ENCODE measurements around the gene PRKACA. TPM values are rescaled to one million over a fixed set of nuclear protein-coding genes. Genes with fewer than 3 reads are reported as not detected.
"Not testable (repeated sequence)": the region's sequence is repeated elsewhere in the genome, so short reads cannot be mapped to it uniquely, and the experiment has no call there.

Gene PRKACA
- total RNA-seq, 1 experiment from 2014 or later: 48.1 TPM

DNA sequence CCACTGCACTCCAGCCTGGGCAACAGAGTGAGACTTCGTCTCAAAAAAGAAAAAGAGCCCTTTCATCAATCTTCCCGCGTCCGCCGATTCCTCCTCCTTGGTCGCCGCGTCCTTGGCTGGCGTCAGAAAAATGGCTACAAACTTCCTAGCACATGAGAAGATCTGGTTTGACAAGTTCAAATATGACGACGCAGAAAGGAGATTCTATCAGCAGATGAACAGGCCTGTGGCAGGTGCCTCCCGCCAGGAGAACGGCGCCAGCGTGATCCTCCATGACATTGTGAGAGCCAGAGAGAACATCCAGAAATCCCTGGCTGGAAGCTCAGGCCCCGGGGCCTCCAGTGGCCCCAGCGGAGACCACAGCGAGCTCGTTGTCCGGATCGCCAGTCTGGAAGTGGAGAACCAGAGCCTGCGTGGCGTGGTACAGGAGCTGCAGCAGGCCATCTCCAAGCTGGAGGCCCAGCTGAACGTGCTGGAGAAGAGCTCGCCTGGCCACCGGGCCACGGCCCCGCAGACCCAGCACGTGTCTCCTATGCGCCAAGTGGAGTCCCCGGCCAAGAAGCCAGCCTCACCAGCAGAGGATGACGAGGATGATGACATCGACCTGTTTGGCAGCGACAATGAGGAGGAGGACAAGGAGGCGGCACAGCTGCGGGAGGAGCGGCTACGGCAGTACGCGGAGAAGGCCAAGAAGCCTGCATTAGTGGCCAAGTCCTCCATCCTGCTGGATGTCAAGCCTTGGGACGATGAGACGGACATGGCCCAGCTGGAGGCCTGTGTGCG lies 47.1 kb downstream of the PRKACA start:
- no peak for DNase-seq (ENCODE audit: low spot score)

DNA sequence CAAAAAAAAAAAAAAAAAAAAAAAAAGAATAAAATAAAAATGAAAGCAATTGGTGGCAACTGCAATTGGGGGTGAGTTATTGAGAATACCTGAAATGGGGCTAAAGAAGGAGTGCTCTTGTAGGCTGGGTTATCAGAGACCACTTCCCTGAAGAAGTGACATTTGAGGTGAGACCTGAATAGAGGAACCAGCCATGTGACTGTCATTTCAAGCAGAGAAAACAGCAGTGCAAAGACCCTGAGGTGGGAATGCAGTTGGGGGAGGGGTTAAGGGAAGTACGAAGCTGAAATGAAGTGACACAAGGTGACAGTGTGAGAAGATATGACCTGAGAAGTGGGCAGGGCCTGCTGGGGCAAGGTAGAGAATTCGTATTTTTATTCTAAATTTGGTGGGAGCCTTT lies 51.4 kb downstream of the PRKACA start:
- no peak for DNase-seq (ENCODE audit: low spot score)

DNA sequence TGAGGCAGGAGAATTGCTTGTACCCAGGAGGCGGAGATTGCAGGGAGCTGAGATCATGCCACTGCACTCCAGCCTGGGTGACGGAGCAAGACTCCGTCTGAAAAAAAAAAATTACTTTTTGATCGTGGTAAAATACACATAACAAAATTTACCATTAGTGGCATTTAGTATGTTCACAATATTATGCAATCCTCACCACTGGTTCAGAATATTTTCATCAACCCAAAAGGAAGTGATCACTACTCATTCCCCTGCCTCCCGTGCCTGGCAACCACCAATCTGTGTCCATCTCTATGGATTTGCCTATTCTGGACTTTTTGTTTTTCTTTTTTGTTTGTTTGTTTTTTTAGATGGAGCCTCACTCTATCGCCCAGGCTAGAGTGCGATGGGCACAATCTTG lies 54.5 kb downstream of the PRKACA start:
- no peak for DNase-seq (ENCODE audit: low spot score)

DNA sequence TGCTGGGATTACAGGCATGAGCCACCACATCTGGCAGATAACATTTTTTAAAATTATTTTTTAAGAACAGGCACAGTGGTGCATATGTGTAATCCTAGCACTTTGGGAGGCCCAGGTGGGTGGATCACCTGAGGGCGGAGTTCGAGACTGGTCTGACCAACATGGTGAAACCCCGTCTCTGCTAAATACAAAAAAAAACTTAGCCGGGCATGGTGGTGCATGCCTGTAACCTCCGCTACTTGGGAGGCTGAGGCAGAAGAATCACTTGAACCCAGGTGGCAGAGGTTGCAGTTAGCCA lies 55.1 kb downstream of the PRKACA start:
- no peak for DNase-seq (ENCODE audit: low spot score)

DNA sequence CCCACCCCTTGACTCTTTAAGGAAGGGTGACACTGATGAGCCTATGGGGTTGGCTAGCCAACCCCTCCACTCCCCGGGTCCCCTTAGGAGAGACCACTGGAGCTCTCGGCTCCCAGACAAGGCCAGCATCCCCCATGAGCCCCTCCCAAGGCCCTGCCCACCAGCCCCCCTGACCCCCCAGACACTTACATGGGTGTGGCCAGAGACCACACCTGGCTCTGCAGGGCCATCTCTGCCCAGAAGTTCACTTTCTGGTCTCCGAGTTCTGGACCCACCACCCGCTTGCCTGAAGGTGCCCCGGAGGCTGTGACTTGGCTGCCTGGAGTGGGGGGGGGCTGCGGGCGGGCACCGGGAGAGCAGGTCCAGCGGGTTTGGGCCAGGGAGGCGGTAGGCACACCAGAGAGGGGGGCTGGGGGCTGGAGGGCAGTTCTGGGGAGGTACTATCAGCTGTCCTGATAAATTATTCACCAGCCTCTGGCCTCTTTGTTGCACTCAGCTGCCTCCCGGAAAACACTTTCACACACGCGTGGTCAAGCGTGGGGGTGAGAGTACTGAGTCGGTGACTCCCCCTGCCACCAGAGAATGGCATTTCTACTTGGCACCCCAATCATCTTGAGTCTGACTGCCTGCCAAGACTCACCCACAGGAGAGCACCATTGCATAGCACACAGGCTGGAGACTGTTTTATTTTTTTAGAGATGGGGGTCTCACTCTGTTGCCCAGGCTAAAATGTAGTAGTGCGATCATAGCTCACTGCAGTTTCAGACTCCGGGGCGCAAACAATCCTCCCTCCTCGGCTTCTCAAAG lies 55.6 kb downstream of the PRKACA start, which contains the start of gene PALM3:
PALM3 (minus strand) TSS at position 326 of the 807 bp plus-strand sequence; CDS start at position 230, 96 bp downstream.
- DNase-seq (ENCODE audit: low spot score): no peak

DNA sequence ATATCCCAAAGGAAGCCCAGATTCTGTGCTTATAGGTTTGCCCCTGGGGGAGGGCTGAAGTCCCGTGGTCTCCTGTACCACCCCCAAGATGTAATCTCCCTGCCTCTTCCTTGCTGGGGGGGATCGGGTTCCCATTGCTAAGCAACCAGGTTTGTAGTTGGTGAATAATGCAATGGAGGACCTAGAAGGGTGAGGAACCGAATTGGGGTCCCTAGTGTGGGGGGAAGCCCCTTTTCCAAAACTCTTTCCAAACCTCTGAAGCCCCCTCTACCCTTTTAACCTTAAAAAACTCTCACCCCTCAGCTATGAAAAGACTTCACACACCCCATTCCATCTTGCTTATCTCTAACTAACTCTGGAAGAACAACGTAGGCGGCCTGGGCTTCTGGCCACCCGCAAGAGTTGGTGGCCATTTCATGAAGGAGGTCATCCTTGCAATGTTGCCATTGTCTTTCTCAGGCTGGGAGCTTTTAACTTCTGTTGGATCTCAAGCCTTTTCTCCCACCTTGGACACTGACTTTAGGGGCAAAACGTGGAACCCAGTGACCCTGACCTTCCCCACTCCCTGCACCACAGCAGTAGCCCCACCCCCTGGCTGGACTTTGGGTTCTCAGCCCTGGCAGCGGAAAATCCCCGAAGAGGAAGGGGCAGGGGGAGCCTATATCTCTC lies 56.3 kb downstream of the PRKACA start:
- DNase-seq (ENCODE audit: low spot score): no peak

DNA sequence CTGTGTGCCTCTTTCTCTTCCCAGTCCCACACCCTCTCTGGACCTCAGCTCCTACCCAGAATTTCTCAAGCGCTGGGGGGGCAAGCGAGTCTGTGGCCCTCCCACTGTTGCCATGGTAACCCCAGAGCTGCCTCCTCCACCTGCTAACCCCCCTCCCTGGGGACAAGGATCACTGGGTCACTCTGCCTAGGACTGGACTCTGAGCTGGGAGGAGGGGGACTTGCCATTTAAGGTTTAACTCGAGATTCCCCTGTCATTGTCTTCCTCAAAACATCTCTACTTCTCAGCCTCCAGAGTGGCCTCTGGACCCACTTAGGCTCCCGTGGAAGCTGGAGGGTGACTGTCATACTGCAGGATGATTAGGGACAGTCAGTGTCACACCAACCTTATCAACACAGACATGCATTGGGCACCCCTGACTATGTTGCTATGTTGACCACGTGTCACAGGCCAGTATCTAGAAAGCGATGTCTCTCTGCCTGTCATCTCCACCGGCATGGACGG lies 57.9 kb downstream of the PRKACA start:
- no peak for DNase-seq (ENCODE audit: low spot score)

DNA sequence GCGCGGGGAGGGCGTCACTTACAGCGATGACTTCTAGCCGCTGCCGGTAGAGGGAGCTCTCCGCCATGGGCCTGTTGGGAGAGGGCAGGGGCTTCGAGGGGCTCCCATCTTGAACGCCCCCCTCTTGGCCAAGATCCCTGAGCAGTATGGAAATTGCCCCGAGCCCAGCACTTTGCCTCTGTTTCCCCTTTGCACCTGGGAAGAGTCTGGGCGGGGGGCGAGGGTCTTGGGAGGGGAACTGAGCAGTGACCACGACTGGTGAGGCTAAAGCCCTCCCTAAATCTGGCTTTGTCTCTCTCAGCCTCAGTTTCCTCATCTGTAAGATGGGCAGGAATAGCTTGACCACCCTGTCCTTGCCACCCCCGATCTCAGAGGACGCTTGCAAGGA lies 58.5 kb downstream of the PRKACA start:
- DNase-seq (ENCODE audit: low spot score): no peak

DNA sequence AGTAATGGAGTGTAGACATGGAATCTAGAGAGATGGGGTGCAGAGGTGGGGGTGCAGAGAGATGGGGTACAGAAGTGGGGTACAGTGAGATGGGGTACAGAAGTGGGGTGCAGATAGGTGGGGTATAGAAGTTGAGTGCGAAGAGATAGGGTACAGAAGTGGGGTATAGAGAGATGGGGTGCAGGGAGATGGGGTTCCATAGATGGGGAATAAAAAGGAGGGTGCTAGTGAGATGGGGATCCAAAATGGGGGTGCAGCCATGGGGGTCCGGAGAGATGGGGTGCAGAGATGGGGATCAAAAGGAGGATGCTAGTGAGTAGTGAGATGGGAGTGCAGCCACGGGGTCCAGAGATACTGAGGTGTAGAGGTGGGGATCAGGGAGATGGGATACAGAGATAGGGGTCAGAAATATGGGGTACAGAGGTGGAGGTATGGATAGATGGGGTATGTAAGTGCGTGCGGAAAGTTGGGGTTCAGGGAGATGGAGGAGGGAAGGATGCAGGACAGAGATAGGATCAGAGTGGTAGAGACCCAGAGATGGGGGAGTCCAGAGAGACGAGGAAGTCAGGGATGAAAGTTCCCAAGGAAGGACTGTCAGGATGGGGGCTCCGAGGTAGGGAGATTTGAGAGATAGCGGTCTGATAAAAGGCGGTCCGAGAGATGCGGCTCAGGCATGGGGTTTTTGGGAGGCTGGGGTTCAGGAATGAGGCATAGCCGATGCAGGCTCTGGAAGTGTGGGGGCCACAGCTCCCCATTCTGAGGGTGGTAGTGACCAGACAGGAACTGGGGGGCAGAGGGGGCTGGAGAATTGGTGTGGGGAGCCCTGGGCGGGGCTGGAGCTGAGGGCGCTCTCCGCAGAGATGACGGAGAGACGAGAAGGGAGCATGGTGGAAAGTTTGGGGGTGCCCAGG lies 59.1 kb downstream of the PRKACA start:
- no peak for DNase-seq (ENCODE audit: low spot score)

DNA sequence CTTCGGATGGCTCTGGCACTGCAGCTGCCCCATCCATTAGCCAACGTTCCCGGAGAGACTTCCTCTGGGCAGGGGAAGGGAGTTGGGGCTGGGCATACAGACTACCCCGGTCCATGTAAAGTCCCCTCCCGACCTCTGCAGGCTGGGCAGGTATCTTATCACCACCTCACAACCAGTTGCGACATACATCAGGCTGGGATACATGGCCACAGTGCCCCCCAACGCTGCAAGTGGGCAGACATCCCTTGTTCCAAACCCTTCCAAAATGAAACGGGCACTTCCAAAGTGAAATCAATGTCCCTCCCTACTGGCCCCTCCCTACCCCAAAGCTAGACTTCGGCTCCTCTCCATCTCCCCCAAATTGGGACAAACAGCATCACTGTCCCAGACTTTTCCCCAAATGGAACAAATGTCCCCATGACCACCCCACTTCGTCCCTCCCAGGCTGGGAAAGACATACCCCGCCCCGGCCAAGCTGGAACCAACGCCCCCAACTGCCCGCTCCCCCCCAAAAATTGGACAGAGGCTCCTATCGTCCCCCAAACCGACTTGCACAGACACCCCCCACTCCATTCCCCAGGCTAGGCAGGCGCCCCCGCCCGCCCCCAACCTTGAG lies 60.7 kb downstream of the PRKACA start:
- DNase-seq (ENCODE audit: low spot score): no peak

DNA sequence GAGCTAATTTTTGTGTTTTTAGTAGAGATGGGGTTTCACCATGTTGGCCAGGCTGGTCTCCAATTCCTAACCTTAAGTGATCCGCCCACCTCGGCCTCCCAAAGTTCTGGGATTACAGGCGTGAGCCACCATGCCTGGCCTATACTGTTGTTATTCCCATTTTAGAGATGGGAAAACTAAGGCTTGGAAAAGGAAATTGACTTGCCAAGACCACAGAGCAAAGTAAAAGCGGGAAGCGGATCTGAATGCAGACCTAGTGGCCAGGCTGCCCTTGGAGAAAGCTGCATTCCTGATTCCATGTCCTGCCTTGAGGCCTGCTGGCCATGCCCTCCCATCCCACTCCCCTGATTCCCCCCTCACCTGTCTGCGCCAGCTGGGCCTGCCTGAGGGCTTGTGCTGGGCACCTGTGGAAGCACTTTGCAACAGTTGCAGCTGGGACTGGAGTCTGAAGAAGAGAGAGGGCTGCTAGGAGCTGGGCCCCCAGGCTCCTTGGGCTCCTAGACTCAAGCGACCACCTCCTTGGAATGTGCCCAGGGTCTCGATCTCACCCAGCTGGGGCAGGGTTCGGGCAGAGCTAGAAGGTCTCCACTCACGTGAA lies 61.4 kb downstream of the PRKACA start:
- no peak for DNase-seq (ENCODE audit: low spot score)

DNA sequence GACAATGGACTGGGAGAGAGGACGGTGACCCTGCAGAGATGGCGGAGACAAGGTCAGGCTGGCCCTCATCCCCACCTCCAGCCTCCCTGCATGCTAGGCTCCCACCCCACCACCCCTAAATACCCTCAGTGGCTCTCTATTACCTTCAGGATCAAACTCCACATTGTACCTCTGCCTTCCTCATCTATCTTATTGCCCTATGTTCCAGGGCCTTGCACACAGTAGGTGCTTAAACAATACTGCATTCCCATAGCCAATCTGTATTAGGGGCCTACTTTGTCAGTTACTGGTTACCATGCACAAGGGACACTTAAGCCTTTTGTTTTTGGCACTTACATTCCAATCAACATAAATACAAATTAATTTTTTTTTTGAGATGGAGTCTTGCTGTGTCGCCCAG lies 62.2 kb downstream of the PRKACA start:
- no peak for DNase-seq (ENCODE audit: low spot score)

DNA sequence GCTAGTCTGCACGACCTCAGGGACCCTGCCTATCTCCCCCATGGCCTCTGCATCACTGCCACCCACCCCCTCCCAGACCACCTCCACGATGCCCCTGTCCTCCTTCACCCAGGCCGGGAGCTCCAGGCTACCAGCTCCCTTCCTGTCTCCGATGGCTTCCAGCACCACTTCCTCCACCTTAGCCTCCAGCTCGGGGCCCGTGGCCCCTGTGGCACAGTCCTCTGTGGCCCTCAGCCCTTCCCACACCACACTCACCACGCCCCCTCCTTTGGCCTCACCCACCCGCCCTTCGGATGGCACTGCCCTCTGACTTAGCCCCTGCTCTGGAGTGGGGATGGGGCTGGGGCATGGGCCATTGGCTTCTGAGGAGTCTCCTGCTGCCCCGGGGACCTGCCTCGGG lies 62.8 kb downstream of the PRKACA start:
- no peak for DNase-seq (ENCODE audit: low spot score)

DNA sequence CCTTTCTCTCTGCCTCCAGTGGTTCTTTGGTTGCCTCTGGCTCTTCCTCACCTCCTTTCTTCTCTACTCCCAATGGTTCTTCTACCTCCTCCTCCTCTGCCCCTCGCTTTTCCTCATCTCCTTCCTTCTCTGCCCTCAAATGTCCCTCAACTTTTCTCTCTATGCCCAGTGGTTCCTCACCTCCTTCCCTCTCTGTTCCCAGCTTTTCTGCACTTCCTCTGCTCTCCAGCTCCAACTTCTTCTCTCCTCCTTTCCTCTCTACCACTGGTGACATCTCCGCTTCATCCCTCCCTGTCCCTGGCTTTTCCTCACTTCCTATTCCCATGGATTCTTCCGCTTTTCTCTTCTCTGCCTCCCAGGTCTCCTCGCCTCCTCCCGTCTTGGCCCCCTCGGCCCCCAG lies 63.5 kb downstream of the PRKACA start:
- no peak for DNase-seq (ENCODE audit: low spot score)

DNA sequence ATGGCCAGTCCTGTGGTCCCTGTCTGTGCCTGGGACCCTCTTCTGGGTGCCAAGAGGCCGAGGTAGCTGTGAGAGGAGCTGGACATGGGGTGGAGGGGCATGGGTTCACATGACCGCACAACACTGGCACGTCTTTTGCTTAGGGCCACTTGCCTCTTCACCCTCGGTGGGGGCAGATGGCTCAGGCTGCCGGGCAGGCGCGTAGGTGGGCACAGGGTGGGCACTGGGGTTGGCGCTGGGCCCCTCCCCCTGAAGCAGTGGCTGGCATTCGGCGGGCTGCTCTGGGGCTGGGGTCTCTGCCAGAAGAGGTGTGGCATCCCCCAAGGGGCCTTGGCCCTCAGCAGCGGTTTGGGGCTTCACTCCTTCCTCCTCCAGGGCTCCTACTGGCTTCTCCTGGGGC lies 64.1 kb downstream of the PRKACA start:
- DNase-seq (ENCODE audit: low spot score): no peak

DNA sequence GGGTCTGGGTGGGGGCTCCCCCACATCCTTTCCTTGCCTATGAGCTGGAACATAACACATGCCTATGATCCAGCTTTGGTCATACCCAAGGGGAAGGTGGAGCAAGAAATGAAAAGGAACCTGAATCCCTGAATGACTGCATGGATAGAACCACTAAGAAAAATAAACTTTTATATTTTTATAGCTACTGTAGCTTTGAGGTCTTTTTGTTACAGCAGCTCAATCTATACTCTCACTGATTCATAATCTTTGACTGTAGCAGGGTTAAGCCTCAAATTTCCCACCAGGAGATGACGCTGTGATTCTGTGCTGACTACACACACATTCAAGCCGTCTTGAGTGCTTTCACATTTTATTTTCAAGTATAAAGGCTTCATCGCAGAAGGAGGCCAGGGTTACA lies 64.5 kb downstream of the PRKACA start:
- DNase-seq (ENCODE audit: low spot score): no peak

DNA sequence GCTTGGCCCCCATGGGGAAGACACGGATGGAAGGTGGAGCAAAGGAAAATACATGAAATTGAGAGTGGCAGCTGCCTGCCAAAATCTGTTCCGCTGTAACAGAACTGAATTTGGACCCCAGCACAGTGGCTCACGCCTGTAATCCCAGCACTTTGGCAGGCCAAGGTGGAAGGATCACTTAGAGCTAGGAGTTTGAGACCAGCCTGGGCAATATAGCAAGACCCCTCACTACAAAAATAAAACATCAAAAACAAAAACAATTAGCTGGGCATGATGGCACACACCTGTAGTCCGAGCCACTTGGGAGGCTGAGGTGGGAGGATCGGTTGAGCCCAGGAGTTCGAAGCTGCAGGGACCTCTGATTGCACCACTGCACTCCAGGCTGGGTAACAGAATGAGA lies 65.1 kb downstream of the PRKACA start:
- no peak for DNase-seq (ENCODE audit: low spot score)

DNA sequence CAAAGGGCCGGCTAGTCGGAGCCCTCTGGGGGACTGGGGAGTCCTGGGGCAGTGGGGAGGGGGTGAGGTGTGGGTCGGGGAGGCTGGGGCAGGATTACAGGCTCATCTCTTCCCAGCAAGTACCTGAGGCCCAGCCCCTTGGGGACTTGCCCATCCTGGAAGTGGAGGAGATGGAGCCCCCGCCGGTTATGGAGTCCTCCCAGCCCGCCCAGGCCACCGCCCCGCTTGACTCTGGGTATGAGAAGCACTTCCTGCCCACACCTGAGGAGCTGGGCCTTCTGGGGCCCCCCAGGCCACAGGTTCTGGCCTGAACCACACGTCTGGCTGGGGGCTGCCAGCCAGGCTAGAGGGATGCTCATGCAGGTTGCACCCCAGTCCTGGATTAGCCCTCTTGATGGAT lies 65.6 kb downstream of the PRKACA start:
- no peak for DNase-seq (ENCODE audit: low spot score)

DNA sequence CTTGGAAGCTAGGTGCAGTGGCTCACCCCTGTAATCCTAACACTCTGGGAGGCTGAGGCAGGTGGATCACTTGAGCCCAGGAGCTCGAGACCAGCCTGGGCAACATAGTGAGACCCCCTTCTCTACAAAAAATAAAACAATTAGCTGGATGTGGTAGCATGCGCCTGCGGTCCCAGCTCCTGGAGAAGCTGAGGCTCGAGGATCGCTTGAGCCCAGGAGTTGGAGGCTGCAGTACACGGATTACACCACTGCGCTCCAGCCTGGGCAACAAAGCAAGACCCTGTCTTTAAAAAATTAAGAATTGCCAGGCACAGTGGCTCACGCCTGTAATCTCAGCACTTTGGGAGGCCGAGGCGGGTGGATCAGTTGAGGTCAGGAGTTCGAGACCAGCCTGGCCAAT lies 66.6 kb downstream of the PRKACA start:
- DNase-seq (ENCODE audit: low spot score): not testable (repeated sequence)

DNA sequence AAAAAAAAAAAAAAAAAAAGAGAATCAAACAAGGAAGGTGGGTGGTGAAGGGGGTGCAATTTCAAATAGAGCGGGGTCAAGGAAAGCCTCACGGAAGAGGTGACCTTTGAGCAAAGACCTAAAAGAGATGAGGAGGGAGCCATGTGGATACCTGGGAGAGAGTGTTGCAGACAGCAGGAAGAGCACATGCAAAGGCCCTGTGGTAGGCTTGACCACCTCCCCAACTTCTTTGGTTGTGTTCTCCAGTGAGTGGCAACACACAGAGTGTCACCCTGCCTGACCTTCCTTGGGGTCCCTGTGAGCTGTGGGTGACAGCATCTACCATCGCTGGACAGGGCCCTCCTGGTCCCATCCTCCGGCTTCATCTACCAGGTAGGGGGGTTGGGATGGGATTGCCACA lies 67.0 kb downstream of the PRKACA start:
- DNase-seq (ENCODE audit: low spot score): no peak
